NOMO-1 treated with DMSO at 0.1 percent for 48 hours (cell line): ENCODE measurements around the gene UTP11.

Experiments used
- DNase-seq: peaks from one replicate; lab custom pipeline; 2025; ENCODE audit not compliant: unreplicated experiment; lab: John Stamatoyannopoulos, UW

Gene UTP11

GRCh38 chr1:38068220-38068979, 55.9 kb downstream of the UTP11 start:
- no peak for DNase-seq

GRCh38 chr1:38068980-38069340, 56.4 kb downstream of the UTP11 start:
- no peak for DNase-seq

- DNase-seq = no peak
Observed at GRCh38 chr1:38071312-38072256, 59.0 kb downstream of the UTP11 start.

GRCh38 chr1:38072858-38073257, 60.3 kb downstream of the UTP11 start:
- DNase-seq = no peak

GRCh38 chr1:38073534-38074301, 61.2 kb downstream of the UTP11 start:
- no peak for DNase-seq

GRCh38 chr1:38074302-38074677, 61.8 kb downstream of the UTP11 start:
- no peak for DNase-seq
